ENCODE data around the gene EDDM13. TPM values are rescaled to one million over a fixed set of nuclear protein-coding genes. Genes with fewer than 3 reads are reported as not detected.
A peak's percentile ranks its signal among the peaks of the same experiment; 100 is the strongest.
"Not testable (repeated sequence)": the region's sequence is repeated elsewhere in the genome, so short reads cannot be mapped to it uniquely, and the experiment has no call there.

The EDDM13 gene
- total RNA-seq, 2 donors from 2014 or later: not detected

DNA sequence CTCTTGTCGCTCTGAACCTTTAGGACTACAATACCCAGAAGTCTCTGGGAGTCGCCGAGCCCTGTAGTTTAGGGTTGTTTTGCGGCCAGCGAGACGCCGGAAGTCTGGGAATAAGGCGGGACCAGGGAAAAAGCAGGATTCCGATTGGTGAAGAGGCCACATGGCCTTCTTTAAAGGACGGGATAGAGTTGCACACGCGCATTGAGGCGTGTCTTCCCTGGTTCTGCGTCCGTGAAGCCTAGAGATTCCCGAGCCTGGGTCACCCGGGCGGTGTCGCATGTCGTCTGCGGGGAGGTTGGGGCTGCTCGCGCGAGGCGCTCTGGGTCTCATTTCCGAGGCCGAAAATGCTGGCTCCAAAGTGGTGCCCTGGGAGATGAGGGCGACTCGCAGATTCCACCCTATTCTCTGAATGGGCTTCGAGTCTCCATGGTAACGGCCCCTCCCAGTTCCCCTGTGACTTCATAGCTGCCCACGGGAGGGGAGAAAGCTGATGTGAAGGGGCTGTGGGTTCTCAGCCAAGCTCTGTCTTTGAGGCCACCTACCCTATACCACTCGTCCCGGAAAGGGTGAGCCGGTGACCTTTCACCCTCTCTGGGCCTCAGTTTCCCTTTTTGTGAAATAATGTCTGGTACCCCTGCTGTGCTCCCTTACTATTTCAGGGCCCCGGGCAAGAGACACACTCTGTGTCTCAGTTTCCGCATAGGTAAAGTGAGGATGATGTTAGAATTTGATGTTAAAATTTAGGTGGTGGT is 42.7 kb downstream of the EDDM13 start:
- intact Hi-C loops (cut with DNase I, micrococcal nuclease): no loop called here
- peak; percentile 92 to 96 for DNase-seq
- ATAC-seq: peak; percentile 86

DNA sequence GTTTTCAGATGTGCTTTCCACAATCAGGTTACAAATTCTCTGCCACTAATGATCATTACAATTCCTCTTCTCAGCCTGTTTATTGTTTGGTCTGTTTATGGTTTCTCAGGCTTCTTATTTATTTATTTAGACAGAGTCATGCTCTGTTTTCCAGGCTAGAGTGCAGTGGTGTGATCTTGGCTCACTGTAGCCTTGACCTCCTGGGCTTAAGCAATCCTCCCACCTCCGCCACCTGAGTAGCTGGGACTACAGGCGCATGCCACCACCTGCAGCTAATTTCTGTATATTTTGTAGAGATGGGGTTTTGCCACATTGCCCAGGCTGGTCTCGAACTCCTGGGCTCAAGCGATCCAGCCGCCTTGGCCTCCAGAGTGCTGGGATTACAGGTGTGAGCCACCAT is 44.2 kb downstream of the EDDM13 start:
- DNase-seq (no peak), ATAC-seq (no peak)
- intact Hi-C loops (cut with DNase I, micrococcal nuclease): no loop called here

DNA sequence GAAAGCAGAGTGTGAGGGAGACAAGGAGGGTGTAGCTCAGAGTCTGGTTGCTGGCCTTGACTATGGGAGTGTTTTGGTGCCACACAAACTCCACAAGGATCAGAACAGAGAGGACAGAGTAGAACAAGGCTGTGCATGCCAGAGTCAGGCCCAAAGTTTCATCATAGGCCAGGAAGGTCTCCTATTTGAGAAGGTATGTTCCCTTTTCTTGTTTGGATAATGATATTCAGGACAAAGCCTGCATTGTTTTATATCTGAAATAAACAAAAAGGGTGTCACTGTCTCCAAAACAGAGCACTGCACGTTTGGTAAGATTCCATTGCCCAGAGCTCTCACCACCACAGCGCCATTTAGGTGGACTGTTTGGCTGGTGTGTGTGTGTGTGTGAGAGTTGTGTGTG is 45.2 kb downstream of the EDDM13 start:
- DNase-seq (no peak), ATAC-seq (no peak)
- intact Hi-C loops (cut with DNase I, micrococcal nuclease): no loop called here

DNA sequence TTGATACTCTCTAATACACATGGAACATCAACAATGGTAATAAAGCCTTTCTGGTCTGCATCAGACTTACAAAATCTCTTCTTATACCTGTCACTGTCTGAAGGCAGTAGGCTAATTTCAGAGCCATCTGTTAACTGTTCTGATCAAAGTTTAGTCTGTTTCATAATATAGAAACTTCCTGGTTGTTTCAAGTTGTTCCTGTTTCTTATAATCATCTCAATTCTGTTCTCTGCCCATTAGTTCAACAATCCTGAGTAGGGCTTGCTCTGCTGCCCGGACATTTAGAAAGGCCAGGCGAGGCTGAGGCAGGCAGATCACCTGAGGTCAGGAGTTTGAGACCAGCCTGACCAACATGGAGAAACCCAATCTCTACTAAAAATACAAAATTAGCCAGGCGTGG is 47.4 kb downstream of the EDDM13 start:
- DNase-seq: no peak
- intact Hi-C loops (cut with DNase I, micrococcal nuclease): no loop called here

DNA sequence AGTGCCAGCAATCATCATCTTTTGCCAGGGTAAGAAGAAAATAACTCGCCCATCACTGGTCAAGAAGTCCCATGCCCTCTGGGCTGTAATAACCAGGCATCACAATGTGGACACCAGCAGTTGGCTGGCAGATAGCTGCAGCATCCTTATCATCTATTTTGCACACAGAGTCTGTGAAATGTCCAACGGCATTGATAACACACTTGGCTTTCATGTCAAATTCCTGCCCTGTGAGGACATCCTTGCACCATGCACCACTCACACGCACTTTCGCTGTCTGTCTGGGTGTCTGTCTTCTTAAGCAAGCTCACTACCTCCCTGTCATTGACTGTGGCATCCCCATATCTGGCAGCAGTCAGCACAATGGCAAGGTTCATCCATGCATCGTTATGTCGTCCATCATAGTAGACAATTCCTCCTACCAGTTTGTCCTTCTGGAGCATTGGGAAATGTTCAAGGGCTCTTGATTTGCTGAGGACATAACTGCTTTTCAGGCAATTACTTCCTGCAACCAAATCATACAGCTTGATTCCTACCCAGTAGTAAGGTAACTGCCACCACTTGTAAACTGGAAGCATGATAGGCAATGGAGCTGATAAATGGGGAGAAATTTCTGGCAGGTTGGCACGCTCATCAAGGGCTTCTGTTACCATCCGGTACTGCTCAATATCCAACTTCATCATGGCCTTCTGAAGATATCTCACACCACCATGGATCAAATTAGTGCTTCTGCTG is 48.9 kb downstream of the EDDM13 start:
- ATAC-seq (no peak), DNase-seq (no peak)
- intact Hi-C loops (cut with DNase I, micrococcal nuclease): no loop called here

More for the DNA sequence above, 47.4 kb downstream of the EDDM13 start:
- peak; percentile 33 for ATAC-seq

DNA sequence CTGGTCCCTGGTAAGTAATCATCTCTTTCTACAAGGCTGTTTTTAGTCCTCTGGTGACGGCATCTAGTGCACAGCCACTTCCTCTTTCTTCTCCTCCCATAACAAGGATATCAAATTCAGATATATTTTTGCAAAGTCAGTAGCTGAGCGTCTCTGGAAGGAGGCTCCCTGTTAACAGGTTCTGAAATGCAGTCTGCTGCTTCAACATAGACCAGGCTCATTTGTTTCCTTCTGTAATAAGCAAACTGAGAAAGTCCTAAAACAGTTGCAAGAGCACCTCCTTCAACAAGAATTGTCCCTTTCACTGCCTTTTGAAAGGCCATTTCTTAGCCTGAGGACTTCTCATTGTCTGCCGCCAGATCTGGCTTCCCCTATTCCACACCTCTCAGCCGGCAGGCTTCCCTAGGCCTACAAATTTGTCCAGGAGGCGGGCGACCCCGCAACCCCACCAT is 49.5 kb downstream of the EDDM13 start:
- intact Hi-C loops (cut with DNase I, micrococcal nuclease): no loop called here
- ATAC-seq (no peak), DNase-seq (no peak)

DNA sequence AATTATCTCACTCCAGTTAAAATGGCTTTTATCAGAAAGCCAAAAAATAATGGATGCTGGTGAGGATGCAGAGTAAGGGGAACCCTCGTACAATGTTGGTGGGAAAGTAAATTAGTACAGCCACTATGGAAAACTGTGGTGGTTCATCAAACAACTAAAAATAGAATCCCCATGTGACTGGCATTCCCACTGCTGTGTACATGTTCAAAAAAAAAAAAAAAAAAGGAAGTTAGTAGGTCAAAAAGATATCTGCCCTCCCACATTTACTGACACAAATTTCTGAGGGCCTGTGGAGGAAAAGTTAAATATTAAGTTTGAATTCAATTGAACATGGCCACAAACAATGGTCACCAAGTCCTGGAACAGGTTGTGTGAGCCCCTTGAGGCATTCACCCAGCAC is 51.9 kb downstream of the EDDM13 start:
- DNase-seq (no peak), ATAC-seq (no peak)
- intact Hi-C loops (cut with DNase I, micrococcal nuclease): no loop called here

DNA sequence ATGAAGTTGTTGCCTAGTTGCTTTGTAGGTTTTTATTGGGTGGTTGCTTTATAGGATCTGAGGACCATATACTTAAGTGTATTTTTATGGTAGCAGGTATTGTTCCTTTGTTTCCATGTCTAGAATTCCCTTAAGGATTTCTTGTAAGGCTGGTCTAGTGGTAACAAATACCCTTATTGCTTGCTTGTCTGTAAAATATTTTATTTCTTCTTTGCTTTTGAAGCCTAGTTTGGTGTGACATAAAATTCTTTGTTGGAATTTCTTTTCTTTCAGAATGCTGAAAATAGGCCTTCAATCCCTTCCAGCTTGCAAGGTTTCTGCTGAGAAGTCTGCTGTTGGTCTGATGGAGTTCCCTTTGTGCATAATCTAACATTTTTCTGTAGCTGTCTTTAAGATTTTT is 60.1 kb downstream of the EDDM13 start:
- ATAC-seq: no peak
- intact Hi-C loops (cut with DNase I, micrococcal nuclease): loop anchor here in 1 of 2 donors (5.0 kb wide), 1 partner anchor 80 kb away; no protein-coding TSS in a partner anchor

DNA sequence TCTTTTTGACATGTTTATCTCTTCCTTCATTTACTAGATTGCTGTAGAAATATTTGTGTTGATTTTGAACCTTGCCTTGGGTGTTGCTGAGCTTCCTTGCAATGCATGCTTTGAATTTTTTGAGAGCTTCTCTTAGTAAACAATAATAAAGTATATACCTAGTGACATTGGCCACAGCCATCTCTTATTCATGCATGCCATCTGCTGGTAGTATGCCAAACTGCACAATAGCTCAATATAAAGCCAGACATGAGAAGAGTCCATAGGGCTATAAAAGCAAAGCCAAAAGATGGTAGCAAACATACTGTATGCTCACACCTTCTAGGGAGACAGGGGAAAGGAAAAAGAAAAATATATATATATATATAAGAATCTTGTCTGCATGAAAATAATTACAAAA is 61.0 kb downstream of the EDDM13 start:
- DNase-seq (peak in 1 of 2 donors; percentile 64), ATAC-seq (peak; percentile 92)
- intact Hi-C loops (cut with DNase I, micrococcal nuclease): loop anchor here in 1 of 2 donors (5.0 kb wide), 1 partner anchor 81 kb away; no protein-coding TSS in a partner anchor

More for the DNA sequence above, 60.1 kb downstream of the EDDM13 start:
- no peak for DNase-seq

DNA sequence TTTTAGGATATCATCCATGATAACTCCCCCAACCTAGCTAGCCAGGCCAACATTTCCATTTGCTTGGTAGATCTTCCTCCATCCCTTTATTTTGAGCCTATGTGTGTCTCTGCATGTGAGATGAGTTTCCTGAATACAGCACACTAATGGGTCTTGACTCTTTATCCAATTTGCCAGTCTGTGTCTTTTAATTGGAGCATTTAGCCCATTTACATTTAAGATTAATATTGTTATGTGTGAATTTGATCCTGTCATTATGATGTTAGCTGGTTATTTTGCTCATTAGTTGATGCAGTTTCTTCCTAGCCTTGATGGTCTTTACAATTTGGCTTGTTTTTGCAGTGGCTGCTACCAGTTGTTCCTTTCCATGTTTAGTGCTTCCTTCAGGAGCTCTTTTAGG is 62.8 kb downstream of the EDDM13 start:
- DNase-seq; intact Hi-C loops (cut with DNase I, micrococcal nuclease); ATAC-seq: not testable (repeated sequence)

DNA sequence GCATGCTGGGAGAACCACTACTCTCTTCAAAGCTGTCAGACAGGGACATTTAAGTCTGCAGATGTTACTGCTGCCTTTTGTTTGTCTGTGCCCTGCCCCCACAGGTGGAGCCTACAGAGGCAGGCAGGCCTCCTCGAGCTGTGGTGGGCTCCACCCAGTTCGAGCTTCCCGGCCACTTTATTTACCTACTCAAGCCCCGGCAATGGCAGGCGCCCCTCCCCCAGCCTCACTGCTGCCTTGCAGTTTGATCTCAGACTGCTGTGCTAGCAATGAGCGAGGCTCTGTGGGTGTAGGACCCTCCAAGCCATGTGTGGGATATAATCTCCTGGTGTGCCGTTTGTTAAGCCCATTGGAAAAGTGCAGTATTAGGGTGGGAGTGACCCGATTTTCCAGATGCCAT is 64.5 kb downstream of the EDDM13 start:
- DNase-seq; ATAC-seq; intact Hi-C loops (cut with DNase I, micrococcal nuclease): not testable (repeated sequence)

DNA sequence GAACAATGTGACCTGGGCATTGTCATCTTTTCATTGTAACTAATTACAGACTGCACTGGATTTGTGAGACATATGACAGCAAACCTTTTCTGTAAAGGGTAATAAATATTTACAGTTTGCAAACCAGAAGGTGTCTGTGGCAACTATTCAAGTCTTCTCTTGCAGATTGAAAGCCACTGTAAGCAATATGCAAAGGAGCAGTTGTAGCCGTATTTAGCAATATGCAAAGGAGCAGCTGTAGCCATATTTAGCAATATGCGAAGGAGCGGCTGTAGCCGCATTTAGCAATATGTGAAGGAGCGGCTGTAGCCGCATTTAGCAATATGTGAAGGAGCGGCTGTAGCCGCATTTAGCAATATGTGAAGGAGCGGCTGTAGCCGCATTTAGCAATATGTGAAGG is 66.5 kb downstream of the EDDM13 start:
- DNase-seq; ATAC-seq; intact Hi-C loops (cut with DNase I, micrococcal nuclease): not testable (repeated sequence)

DNA sequence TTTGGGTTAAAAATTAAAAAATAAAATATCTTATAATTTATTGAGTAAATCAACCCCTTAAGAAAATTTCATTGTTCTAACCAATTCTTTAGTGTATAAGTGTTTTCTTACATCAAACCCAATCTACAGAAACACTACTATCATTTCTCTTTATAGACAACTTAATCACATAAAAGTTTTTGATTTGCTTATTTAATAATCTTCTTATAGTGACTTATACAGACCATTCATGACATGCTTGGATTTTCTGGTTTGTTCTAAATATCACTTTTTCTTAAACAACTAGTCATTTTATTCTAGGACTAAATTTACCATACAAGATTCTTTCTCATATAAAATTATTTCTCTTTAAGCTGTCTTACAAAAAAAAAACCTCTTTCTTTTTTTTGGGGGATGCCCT is 69.4 kb downstream of the EDDM13 start:
- intact Hi-C loops (cut with DNase I, micrococcal nuclease): loop anchor here in 1 of 2 donors (1.0 kb wide), 1 partner anchor 23 kb away; no protein-coding TSS in a partner anchor

DNA sequence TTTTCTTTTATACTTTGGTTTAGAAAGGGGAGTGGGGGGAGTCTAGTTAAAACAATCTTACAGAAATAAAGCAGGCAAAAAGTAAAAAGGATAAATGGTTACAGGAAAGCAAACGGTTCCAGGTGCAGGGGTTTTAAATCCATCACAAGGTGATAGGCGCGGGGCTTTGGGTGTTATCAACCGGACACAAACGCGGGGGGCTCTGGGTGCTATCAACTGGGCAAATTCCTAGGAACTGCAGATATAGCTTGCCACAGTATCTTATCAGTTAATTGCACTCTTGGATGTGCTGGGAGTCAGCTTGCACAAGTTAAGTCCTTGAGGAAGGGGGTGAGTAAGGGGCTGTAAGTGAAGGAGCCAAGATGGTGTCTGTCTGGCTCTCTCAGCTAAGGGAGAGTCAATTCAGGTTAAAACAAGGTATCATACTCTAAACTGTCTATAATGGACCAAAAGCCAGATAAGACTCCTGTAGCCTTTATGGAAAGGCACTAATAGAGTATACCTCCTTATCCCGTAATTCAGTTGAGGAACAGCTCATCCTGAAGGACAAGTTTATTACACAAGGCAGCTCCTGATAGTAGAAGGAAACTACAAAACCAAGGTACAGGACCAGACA is 74.7 kb downstream of the EDDM13 start:
- DNase-seq (no peak), ATAC-seq (no peak)
- intact Hi-C loops (cut with DNase I, micrococcal nuclease): no loop called here

More for the DNA sequence above, 69.4 kb downstream of the EDDM13 start:
- no peak for ATAC-seq
- no peak for DNase-seq

DNA sequence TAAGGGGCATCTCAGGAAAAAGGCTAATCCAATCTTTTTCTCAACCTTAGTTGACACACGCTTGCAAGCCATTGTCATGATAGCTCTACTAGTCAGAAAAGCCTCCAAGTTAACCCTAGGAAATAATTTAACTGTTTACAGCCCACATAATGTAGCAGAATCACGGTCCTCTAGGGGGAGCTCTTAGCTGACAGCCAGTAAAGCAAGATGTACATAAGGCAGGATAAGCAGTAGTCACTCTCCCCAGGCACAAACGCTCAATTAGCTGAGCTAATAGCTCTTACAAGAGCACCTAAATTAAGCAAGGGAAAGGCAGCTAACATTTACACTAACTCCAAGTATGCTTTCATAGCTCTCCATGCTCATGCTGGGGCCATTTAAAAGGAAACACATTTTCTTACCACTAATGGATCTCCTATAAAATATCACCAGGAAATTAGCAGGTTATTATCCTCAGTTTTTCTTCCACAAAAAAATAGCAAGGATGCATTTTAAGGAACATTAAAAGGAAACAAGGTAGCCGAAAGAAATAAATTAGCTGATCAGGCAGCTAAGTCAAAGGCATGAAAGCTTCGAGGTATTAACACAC is 75.8 kb downstream of the EDDM13 start:
- intact Hi-C loops (cut with DNase I, micrococcal nuclease): no loop called here
- ATAC-seq: no peak
- DNase-seq: no peak

DNA sequence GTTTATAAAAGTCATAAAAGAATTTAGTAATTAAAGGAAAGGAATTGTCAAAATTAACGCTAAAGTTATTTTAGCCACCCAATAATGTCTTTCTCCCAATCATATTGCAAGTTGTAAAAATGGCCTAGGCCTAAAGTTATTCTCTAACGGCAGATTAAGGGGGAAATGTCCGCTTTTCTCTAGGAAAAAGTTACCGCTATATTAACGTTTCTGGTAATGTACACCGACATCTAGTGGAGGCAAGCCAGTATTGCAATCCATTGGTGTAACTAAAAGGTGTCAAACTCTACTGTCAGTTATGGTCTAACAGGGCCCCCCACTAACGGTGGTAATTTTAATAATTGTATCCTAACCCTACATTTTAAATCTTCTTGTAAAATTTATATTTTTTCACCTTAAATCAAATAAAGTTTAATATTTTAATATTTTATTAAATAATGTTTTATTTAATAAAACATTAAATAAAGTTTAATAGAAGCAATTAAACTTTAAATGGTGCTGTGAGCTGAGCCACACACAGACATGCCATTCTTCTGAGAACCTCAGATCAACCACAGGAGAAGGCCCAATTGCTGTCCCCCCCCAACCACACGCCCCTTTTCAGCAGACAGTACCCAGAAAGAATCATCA is 78.0 kb downstream of the EDDM13 start:
- ATAC-seq (no peak), DNase-seq (peak in 1 of 2 donors; percentile 36)
- intact Hi-C loops (cut with DNase I, micrococcal nuclease): loop anchor here in 1 of 2 donors (5.0 to 10.0 kb wide), 2 partner anchors 98 to 276 kb away; no protein-coding TSS in a partner anchor

DNA sequence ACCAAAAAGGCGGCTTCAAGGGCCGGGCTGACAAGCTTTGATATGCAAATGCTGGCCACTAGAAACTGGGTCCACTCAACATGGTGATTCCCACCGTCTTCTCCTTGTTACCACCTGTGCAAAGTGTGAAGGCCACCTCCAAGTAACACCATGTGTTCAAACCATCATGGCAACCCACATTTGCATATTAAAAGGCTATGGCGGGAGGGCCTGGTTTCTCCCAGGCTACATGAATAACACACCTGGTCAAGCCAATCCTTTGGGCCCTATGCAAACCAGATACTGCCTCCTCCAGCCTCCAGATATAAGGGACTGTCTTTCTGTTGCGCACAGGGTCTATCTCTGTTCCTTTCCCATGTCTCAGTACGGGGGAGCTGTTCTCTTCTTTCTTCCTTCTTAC is 78.7 kb downstream of the EDDM13 start:
- DNase-seq (no peak), ATAC-seq (no peak)
- intact Hi-C loops (cut with DNase I, micrococcal nuclease): loop anchor here in 1 of 2 donors (5.0 to 10.0 kb wide), 2 partner anchors 99 to 276 kb away; no protein-coding TSS in a partner anchor

DNA sequence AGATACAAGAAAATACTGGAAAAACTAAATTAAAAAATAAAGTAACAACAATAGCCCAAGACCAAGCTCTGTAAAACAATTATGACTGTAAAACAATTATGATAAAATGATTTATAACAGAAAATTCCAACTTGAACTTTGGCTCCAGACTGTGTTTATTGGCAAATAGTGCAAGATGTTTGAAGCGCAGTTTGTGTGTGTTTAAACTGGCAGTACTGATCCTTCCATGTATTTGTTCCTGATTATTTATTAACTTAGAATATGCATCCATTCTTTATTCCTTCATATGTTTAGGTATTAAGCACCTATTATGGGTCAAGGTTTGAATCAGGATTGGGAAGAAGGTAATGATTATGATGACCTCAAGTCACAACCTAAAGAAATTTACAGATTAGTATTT is 83.0 kb downstream of the EDDM13 start:
- DNase-seq (no peak), ATAC-seq (no peak)
- intact Hi-C loops (cut with DNase I, micrococcal nuclease): loop anchor here in 1 of 2 donors (10.0 kb wide), 1 partner anchor 281 kb away; no protein-coding TSS in a partner anchor
